SH-SY5Y (cell line): Measurements from ENCODE around the gene BANF2.

Experiments used
- GATA2 ChIP-seq: IDR thresholded peaks from 2 replicates; pipeline ENCODE4 v1.6.1; 2011; ENCODE audit warnings: mild to moderate bottlenecking, low read depth, low read length
- GATA3 ChIP-seq: IDR thresholded peaks from 2 replicates; pipeline ENCODE4 v1.6.1; 2011; ENCODE audit warnings: low read depth, mild to moderate bottlenecking, low read length, moderate library complexity

BANF2 gene

DNA sequence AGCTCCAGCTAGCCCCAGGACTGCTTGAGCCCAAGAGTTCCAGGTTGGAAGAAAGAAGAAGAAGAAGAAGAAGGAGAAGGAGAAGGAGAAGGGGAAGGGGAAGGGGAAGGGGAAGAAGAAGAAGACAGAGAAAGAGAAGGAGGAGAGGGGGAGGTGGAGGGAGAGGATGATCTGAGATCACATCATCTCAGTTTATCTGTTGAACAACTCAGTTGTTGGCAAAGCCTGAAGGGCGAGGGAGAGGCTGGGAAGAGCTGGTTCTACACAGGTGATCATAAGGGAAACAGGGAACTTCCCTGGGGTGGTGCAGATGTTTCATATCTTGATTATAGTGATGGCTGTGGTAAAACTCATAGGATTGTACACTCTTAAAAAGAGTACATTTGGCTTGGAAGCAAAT, 14.6 kb upstream of the BANF2 start:
- no peak for TF ChIP-seq GATA3
- no peak for TF ChIP-seq GATA2

DNA sequence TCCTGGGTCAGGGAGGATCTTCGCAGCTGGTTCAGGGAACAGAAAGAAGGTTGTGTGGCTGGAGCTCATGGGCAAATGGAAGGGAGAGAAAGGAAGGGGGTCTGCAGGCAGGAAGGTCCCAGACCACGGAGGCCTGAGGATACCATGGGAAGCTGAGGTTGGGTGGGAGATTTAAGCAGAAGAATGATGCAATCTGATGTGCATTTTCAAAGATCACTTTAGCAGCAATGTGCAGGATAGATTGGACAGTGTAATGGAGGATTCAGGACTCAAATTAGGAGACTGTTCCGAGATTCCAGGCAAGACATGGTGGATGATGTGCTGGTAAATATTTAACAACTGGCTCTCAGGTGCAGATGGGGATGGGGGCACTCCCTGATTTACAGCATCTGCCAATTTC, 12.0 kb upstream of the BANF2 start:
- TF ChIP-seq GATA3 = no peak
- no peak for TF ChIP-seq GATA2

DNA sequence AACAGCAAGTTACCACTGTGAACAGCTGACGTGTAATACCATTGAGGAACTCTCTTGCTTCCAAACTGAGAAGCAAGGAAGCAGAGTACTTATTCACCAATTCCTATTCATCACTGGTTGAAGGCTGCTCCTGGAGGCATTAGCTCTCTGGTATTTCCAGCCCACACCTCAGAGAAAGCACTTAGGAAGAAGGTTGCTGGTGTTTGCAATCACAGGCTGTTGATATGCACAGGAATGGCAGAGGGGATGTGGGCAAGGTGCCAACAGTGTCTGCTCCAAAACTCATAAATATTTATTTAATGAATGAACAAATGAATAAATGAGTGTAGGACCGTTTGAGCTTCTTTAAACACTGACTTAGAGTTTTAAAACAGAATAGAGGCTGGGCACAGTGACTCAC, 10.8 kb upstream of the BANF2 start:
- no peak for TF ChIP-seq GATA3
- TF ChIP-seq GATA2 = no peak

DNA sequence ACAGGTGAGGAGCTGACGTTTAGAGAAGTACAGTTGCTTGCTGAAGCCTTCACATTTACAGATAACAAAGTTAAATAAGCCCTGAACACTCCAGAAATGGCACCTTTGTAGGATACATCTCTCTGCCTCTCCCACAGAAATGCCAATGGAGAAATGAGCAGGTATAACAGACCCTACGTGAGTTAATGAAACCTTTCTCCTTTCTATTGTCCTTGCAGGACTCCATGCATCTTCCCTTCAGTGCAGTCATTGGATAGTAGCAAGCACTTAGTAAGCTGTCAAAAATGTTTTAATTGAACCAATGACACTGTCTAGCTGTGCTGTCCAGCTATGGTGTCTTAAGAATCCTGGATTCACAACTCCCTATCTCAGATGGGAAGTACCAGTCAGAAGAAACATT, 9.6 kb upstream of the BANF2 start:
- TF ChIP-seq GATA2 = no peak

DNA sequence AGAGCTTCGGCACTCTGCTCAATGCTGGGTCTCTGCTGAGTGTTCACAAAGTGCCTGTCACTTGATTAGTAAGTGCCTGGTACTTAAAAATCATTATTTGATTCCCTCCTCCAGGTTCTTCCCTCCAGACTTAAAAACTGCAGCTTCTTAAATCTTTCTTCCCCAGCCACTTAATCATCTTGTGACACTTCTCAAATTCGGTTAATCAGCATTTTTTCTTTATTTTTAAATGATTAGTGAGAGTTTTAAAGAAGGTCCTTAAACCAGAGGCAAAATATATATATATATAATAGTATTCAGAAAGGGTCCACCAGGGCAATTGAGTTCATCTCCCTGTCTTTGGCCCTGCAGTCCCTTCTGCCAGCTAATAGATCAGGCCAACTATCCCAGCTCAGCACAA, 8.0 kb upstream of the BANF2 start:
- no peak for TF ChIP-seq GATA3
- no peak for TF ChIP-seq GATA2

DNA sequence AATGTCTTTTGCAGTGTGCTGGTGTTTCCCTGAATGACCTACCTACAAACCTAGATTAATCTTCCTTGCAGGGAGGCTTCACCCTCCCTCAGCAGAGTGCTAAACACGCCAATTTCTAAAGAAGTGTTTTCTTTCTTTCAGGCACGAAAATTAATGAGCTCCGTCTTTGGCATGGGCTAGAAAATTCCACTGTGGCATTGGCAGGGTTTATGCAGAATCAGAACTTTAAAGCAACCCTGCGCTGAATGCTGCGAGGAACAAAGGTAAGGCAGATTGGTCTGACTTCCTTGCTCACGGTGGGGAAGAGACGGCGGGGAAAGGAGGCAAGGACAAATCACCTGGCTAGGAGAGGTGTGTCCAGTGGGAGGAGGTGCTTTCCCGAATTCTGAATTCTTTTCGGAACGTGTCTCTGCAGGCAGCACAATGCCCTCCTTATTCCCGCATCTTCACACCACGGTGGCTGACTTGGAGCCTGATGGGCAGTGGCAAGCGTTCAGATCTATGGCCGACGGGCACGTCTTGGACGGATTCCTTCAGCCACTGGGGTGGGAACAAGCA, 6.2 kb upstream of the BANF2 start:
- no peak for TF ChIP-seq GATA3
- TF ChIP-seq GATA2 = no peak

DNA sequence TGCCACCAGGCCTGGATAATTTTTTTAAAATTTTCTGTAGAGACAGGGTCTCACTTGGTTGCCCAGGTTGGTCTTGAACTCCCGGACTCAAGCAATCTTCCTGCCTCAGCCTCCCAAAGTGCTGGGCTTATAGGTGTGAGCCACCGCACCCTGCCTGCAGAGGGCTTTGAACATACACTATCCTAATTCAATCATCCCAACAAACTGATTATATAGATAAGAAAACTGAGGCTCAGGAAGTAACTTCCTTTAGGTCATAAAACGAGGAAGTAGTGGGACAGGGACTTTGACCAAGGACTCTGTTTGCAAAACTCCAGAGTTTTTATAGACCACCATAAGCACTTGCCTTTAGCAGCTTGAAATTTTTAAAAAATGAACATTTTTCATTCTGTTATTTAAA, 5.0 kb upstream of the BANF2 start:
- TF ChIP-seq GATA3 (no peak), GATA2 (no peak)

DNA sequence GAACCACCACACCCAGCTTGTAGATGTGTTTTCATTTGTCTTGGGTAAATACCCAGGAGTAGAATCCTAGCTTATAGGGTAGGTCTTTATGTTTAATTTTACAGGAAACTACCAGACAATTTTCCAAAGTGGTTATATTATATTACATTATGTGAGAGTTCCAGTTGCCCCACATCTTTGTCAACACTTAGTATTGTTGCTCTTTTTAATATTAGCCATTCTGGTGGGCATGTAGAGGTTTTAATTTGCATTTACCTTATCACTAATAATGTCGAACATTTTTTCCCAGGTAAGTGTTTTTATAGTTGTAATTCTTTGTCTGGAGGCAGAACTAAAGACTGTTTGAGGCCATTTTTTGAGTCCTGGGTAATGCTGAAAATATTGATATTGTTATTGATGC, 3.5 kb upstream of the BANF2 start:
- TF ChIP-seq GATA2 (no peak), GATA3 (no peak)

DNA sequence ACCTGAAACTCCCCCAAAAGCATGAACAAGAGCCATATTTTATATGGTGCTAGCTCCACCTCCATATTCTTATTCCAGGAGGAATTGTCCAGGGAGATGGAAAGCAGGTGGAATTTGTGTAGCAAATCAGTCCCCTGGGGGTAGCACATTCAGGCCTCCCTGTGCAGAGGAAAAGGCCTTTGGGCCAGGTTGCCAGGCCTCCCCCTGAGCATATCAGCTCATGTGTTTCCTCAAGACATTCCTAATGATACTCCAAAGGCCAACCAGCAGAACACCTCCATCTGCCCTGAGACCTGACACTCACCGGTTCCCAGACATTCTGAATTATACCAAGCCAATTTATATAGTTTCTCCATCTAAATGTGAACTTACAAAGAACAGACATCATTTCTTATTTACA, 2.6 kb upstream of the BANF2 start:
- TF ChIP-seq GATA2 = no peak
- no peak for TF ChIP-seq GATA3

DNA sequence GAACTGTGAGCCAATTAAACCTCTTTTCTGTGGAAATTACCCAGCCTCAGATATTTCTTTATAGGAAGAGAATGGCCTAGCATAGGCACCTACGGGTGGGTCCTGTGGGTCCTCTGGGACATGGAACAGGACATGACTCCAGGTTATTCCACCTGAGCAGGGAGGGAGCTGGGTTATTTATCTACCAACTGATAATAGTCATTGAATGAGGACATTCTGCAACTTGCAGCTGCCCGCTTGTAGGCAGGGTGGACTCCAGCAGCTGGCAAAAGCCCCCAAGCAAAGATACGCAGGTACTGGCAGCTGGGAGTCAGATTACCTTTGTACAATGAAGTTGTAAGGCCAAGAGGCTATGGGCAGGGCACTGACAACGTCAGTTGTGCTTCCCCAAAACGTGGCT, 1.4 kb upstream of the BANF2 start:
- TF ChIP-seq GATA3 = no peak
- TF ChIP-seq GATA2 = no peak

DNA sequence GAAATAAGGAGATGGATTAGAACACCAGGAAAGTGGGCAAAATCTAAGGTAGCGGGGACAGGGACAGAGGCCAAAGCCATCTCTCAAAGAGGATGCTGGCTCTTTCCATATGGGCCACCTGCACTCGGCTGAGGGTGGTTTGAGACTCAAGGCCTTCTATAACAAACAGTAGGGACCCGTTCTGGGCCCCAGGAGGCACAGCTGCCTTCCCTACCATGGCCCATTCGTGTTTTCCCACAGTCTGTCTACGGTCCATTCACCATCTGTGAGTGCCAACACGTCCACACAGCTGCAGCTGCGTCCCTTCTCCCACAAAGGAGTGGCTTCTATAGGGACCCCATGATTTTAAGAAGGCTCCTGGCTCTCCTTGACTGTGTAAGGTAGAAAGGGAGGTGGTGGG, 871 bp downstream of the BANF2 start:
- TF ChIP-seq GATA2 (no peak), GATA3 (no peak)

DNA sequence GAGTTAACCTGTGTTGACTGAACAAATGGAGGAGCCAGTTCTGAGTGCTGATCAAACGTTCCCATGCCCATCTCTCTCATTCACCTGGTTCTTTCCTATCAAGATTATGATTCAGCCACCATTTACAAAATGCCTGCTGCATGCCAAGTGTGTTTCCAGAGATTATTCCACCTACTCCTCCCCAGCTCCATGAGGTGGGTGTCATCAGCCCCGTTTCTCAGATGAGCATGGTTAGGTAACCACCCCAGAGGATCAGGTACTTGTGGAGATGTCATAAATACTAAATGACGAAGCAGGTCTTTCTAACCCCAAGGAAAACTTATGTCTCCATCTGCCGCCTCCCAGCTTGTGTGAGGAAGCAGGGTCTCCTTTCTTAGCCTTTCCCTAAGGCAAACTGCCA, 2.1 kb downstream of the BANF2 start:
- TF ChIP-seq GATA3 = no peak
- no peak for TF ChIP-seq GATA2

DNA sequence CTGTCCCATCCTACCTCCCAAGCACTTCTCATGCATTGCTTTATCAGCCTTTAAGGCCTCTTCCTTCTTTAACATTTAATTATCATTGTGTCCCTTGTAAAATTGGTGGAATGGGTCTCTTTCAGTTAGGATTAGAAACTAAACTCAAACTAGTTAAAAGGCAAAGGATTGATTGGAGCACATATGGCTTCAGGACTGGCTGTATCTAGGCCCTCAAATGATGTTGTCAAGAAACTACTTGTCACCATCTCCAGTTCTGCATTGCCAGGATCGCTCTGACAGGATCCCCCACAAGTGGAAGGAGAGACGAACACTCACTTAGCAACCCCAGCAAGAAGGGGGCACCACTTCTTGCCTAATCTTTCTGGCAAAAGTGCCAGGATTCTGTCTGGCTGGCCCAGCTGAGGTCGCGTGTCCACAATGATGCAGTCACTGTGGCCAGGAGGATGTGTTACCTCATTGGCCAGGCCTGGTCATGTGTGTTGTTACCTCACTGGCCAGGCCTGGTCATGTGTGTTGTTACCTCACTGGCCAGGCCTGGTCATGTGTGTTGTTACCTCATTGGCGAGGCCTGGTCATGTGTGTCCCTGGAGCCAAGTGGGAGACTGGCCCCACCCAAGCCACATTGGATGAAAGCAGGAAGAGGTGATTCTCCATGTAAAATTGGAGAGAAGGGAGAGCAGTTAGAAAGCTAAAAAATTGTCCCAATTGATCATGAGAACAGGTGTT, 5.0 kb downstream of the BANF2 start:
- TF ChIP-seq GATA3 (no peak), GATA2 (no peak)

DNA sequence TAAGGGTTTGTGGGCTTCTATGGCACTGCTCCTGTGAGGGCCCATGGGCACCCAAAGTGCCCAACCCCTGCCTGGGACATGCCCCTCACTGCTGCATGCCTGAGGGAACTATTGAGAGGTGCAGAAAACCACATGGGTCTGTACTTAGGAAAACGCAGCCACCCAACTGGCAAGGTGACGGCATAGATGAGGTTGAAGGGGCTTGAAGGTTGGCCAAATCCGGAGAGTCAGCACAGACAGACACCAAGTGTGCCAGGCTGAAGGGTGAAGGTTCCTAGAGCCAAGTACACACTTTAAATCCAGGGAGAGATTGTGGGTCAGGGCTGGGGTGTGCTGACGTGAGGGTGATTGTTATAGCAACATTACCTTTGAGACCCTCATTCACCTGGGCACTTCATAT, 6.2 kb downstream of the BANF2 start:
- TF ChIP-seq GATA2 = no peak
- no peak for TF ChIP-seq GATA3

DNA sequence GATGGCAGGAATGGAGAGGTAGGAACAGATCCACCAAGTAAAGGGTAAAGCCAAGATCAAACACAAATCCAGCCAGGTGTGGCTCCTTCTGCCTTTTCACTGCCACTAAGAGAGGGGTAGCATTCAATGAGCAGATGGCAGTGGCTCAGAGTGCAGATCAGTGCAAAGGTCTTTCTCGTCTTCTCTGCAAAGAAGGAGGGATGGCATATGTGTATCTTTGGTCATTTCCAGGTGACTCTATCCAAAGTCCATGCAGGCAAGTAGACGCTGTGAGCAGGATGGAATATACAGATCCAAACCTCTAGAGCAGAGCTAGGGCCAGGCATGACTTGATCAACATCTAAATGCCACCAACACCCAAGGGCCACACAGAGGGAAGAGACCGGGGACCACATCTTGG, 6.9 kb downstream of the BANF2 start:
- TF ChIP-seq GATA3 (no peak), GATA2 (no peak)
